Hematopoietic multipotent progenitor cell (in vitro differentiated cells): ENCODE measurements around the gene BBX. TPM values are rescaled to one million over a fixed set of nuclear protein-coding genes. Genes with fewer than 3 reads are reported as not detected.

Experiments
- DNase-seq, 3 donors: peaks; one replicate each; pipeline ENCODE4 v3.0.0-alpha.2; 2011 to 2015; ENCODE audit warnings: low read depth in 2 of 3, low spot score in 2 of 3
- total RNA-seq: library from RNA; depleted of rRNA; stranded (reverse); fragments of >200 nt; gene quantifications from one replicate; pipeline ENCODE4 v1.2.3, GENCODE V29; 2012

The BBX gene
- total RNA-seq, 1 donor, result 35.0 TPM

- DNase-seq, result no peak
These were observed 73.9 kb downstream of the BBX start for GRCh38 chr3:107596639-107597038.

DNA sequence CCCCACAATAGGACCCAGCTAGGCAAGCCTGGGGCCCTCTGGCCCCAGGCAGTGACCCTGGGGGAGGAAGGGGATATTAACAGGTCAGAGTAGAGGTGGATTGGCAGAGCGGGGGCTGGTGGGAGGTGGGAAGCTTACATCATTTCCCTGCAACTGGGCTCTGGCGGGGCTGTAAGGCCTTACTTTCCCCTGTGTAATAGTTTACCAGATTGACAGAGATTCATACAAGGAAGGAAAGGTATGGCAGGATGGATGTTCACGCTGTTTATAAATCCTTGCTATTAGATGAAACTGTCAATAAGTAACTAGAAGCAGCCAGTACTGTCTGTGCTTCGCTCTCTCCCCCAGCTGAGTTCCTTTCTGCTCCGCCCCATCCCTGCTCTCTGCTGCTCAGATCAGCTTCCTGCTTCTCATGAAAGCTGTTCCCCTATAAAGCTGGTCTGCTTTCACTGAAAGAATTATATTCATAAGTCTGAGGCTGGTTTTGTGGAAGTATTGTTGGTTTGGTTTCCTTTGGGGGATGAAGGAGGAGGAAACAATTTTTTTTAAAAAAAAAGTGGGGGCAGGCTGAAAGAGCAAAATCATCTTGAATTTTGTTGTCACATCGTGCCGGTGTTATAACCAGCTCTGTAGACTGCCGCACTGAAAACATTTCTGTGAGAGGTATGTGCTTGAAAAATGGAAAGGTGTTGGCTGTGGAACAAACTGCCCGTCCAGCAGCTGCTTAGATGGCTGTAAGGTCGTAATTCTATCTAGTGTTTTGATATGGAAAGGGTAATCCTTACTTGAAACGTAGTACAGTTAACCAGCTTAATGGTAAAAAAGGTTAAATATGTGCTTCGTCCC lies 76.4 kb downstream of the BBX start:
- peak; percentile 31 to 66 (median 52) for DNase-seq

- peak in 1 of 3 donors; percentile 39 for DNase-seq
These were observed 77.0 kb downstream of the BBX start for GRCh38 chr3:107599772-107600145.

DNA sequence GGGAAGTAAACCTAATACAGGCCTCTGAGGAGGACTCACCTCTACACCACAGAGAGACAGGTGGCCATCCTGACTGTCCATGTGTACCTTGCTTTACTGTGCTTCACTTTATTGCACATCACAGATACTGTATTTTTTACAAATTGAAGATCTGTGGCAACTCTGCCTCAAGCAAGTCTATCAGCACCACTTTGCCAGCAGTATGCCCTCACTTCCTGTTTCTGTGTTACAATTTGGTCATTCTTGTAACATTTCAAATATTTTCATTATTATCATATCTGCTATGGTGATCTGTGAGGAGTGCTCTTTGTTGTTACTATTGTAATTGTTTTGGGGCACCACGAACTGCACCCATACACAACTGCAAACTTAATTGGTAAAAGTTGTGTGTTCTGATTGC lies 78.0 kb downstream of the BBX start:
- peak in 1 of 3 donors; percentile 28 for DNase-seq

DNA sequence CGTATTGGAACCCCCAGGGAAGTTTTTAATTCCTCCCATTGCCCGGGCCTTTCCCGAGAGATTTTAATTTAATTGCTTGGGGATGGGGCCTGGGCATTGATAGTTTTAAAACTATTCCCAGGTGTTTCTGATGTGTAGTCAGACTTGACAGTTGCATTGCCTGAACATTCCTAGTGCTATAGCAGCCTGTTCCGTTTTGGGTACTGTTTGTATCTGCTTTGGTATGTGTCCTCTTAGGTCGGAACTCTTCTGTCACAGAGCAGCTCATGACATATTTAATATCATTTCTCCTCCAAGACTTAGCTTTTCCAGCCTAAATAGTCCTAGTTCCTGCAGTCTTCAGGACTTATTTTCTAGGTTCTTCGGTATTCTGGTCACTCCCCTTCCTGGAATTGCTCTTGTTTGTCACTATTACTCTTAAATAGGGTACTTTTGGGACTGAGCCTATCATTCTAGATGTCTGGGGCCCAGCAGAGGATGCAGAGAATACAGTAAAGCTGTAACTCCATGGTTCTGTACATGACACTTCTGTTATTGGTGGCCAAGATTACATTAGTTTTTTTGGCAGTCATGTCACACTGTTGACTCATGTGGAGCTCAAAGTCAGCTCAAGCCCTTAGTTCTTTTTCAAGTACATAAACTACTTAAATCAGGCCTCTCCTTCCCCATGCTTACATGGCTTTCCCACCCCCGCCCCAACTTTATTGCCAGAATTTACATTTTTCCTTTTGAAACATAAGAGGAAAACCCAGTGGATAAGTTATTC lies 81.5 kb downstream of the BBX start:
- no peak for DNase-seq

GRCh38 chr3:107611775-107612469 lies 89.2 kb downstream of the BBX start:
- DNase-seq, result no peak

DNA sequence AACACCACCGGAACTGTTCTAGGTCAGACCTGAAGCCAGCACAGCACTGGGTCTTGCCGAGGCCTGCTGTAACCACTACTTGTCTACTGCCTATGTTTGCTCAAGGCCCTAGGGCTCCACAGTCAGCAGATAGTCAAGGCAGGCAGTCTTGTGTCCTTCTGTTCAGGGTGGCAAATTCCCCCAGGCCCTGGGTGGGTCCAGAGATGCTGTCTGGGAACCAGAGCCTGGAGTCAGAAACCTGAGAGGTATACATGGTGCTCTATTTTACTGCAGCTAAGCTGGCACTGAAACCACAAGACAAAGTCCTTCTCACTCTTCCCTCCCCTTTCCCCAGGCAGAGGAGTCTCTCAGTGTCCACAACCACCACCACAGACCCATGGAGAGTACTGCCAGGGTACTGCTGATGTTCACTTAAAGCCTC lies 89.9 kb downstream of the BBX start:
- DNase-seq, result no peak

- no peak for DNase-seq
These were observed 96.8 kb downstream of the BBX start for GRCh38 chr3:107619549-107619948.

GRCh38 chr3:107620534-107620933 lies 97.8 kb downstream of the BBX start:
- DNase-seq, result no peak

GRCh38 chr3:107621465-107621864 lies 98.7 kb downstream of the BBX start:
- no peak for DNase-seq

- DNase-seq, result peak in 1 of 3 donors; percentile 34
These were observed 105.3 kb downstream of the BBX start for GRCh38 chr3:107627962-107628542.

DNA sequence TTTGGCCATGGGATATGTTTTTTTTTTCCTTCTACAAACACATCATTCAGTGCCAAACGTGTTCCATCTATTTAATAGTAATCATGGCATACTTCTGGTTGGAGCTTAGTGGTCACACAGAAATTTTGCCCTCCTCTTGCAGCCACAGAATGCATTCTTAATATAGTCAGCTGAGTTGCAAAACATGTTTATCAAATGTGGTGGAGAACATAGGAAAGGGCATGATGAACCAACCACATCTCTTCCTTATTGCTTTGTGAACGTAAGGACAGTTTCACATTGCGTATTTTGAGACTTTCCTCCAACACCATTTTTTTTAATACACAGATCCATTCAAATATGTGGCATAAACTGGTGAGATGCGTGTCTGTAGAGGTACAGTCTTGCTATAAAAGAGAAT lies 106.8 kb downstream of the BBX start:
- DNase-seq, result peak in 1 of 3 donors; percentile 21

GRCh38 chr3:107630779-107631178 lies 108.0 kb downstream of the BBX start:
- peak in 1 of 3 donors; percentile 9 for DNase-seq

- no peak for DNase-seq
These were observed 109.8 kb downstream of the BBX start for GRCh38 chr3:107632576-107632975.

GRCh38 chr3:107633327-107634098 lies 110.8 kb downstream of the BBX start:
- DNase-seq, result peak in 1 of 3 donors; percentile 77

GRCh38 chr3:107634099-107634489 lies 111.3 kb downstream of the BBX start:
- DNase-seq, result no peak

DNA sequence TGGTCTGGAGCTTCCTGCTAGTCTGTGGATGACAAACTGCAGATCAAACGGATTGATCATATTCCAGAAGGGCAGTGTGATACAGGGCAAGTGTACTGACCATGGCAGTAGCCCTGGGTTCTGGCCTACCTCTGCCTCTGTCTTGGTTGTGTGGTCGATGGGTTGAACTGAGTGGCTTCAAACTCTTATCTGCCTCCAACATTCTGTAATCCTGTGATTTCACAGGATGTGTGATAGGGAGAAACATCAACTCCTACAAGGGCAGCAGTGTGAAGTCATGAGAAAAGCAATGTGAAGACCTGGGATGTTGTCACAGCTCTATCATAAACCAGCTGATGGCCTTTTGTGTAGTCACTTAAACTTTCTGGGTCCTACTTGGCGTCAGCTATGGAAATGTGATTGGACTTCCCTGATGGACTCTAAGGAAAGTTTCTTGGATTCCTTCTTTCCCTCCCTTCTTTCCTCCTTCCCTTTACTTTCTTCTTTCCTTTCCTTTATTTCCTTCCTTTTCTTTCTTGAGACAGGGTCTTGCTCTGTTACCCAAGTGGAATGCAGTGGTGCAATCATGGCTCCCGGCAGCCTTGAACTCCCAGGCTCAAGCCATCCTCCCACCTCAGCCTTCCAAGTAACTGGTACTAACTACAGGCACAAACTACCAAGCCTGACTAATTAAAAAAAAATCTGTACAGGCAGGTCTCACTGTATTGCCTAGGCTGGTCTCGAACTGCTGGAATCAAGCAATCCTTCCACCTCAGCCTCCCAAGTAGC lies 114.8 kb downstream of the BBX start:
- no peak for DNase-seq

DNA sequence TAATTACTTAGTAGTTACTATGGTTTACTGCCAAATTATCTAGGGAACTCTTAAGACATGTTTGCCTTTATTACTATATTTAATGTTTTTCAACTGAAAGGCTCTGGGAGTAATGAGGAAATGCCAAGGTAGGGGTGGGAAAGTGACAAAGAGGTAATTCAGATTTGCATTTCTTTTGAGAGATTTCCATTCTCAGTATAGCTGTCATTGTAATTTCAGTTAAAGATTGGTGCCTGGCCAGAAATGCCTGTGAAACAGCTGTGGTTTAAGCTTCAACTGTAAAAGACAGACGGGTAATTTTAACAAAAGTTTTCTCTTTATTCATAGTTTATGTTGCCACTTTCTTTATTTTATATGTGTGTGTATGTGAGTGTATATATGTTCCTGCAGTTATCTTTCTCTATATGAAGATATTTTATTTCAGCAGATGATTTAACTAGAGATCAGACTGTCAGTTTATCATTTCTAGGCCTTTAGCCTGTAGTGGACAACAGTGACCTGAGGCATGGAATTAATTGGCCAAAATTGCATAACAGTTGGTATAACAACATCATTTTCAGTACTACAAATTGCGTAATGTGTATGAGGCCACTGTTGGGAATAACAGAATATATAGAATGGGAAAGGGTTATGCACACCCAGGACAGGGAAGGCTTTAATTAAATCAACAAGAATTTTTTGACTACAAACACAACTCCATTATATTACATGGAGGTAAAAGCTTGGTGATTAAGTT lies 119.0 kb downstream of the BBX start:
- DNase-seq, result no peak
